ENCODE data around the gene CAB39L.

The CAB39L gene

GRCh38 chr13:49443704-49444523, at the start of gene CAB39L, which contains the start of gene SETDB2:
TSS of gene CAB39L (minus strand) at chr13:49444064. CDS start at chr13:49382910, 61,154 bp downstream.
TSS of gene SETDB2 (plus strand) at chr13:49444274. CDS start at chr13:49451894, 7,620 bp downstream.
- no peaks in the 10 kb centered on the region for H3K9me3 Mint-ChIP-seq
- DNase-seq = peak; percentile 99
- peak within 1 kb of the TSS; percentile 87 to 95 for H3K4me3 Mint-ChIP-seq
- ATAC-seq = peak; percentile 96
- H3K27ac Mint-ChIP-seq = peak within 1 kb of the TSS; percentile 98 to 99
- peaks cover 50% of the 10 kb centered on the region for H3K4me1 Mint-ChIP-seq
- no peaks in the 10 kb centered on the region for H3K27me3 Mint-ChIP-seq

GRCh38 chr13:49488563-49488962, 44.7 kb upstream of the CAB39L start:
- H3K4me3 Mint-ChIP-seq = no peak overlapping the region
- no peaks in the 10 kb centered on the region for H3K4me1 Mint-ChIP-seq
- no peaks in the 10 kb centered on the region for H3K9me3 Mint-ChIP-seq
- H3K27ac Mint-ChIP-seq = no peak overlapping the region
- no peak for DNase-seq
- H3K27me3 Mint-ChIP-seq = no peaks in the 10 kb centered on the region
- ATAC-seq = no peak

- no peak for ATAC-seq
- Mint-ChIP-seq H3K4me1 (no peaks in the 10 kb centered on the region), H3K27ac (no peak overlapping the region), H3K4me3 (no peak overlapping the region), H3K27me3 (no peaks in the 10 kb centered on the region), H3K9me3 (no peaks in the 10 kb centered on the region)
- no peak for DNase-seq
These were observed 37.9 kb upstream of the CAB39L start for GRCh38 chr13:49481788-49482187.

GRCh38 chr13:49476529-49476928, 32.7 kb upstream of the CAB39L start:
- no peak overlapping the region for H3K4me3 Mint-ChIP-seq
- DNase-seq (no peak), ATAC-seq (no peak)
- no peaks in the 10 kb centered on the region for H3K27me3 Mint-ChIP-seq
- H3K4me1 Mint-ChIP-seq = no peaks in the 10 kb centered on the region
- no peak overlapping the region for H3K27ac Mint-ChIP-seq
- no peaks in the 10 kb centered on the region for H3K9me3 Mint-ChIP-seq

- no peak for DNase-seq
- no peak overlapping the region for H3K27ac Mint-ChIP-seq
- H3K4me1 Mint-ChIP-seq = no peaks in the 10 kb centered on the region
- no peak for ATAC-seq
- H3K4me3 Mint-ChIP-seq = no peak overlapping the region
- no peaks in the 10 kb centered on the region for H3K27me3 Mint-ChIP-seq
- no peaks in the 10 kb centered on the region for H3K9me3 Mint-ChIP-seq
These were observed 28.3 kb upstream of the CAB39L start for GRCh38 chr13:49472186-49472585.

GRCh38 chr13:49466292-49466838, 22.5 kb upstream of the CAB39L start:
- DNase-seq = no peak
- H3K27ac Mint-ChIP-seq = no peak overlapping the region
- no peaks in the 10 kb centered on the region for H3K27me3 Mint-ChIP-seq
- H3K9me3 Mint-ChIP-seq = peaks cover 0 to 5% of the 10 kb centered on the region in 2 donors
- no peak for ATAC-seq
- H3K4me1 Mint-ChIP-seq = no peaks in the 10 kb centered on the region
- H3K4me3 Mint-ChIP-seq = no peak overlapping the region

GRCh38 chr13:49464621-49465325, 20.9 kb upstream of the CAB39L start:
- DNase-seq (no peak), ATAC-seq (no peak)
- Mint-ChIP-seq H3K4me1 (no peaks in the 10 kb centered on the region), H3K27me3 (no peaks in the 10 kb centered on the region), H3K9me3 (peaks cover 0 to 5% of the 10 kb centered on the region in 2 donors), H3K4me3 (no peak overlapping the region), H3K27ac (no peak overlapping the region)

GRCh38 chr13:49464085-49464484, 20.2 kb upstream of the CAB39L start:
- Mint-ChIP-seq H3K4me1 (no peaks in the 10 kb centered on the region), H3K27ac (no peak overlapping the region), H3K27me3 (no peaks in the 10 kb centered on the region), H3K9me3 (peaks cover 0 to 5% of the 10 kb centered on the region in 2 donors), H3K4me3 (no peak overlapping the region)
- no peak for ATAC-seq
- no peak for DNase-seq

GRCh38 chr13:49459580-49459979, 15.7 kb upstream of the CAB39L start:
- peaks cover 0 to 5% of the 10 kb centered on the region in 2 donors for H3K9me3 Mint-ChIP-seq
- DNase-seq (no peak), ATAC-seq (no peak)
- H3K27me3 Mint-ChIP-seq = no peaks in the 10 kb centered on the region
- no peak overlapping the region for H3K27ac Mint-ChIP-seq
- peaks cover 8% of the 10 kb centered on the region for H3K4me1 Mint-ChIP-seq
- no peak overlapping the region for H3K4me3 Mint-ChIP-seq

GRCh38 chr13:49457221-49457620, 13.4 kb upstream of the CAB39L start:
- DNase-seq (no peak), ATAC-seq (no peak)
- no peaks in the 10 kb centered on the region for H3K27me3 Mint-ChIP-seq
- H3K27ac Mint-ChIP-seq = no peak overlapping the region
- no peaks in the 10 kb centered on the region for H3K9me3 Mint-ChIP-seq
- H3K4me1 Mint-ChIP-seq = peaks cover 21% of the 10 kb centered on the region
- H3K4me3 Mint-ChIP-seq = no peak overlapping the region

GRCh38 chr13:49456156-49456555, 12.3 kb upstream of the CAB39L start:
- ATAC-seq = no peak
- Mint-ChIP-seq H3K27ac (no peak overlapping the region), H3K4me3 (no peak overlapping the region), H3K9me3 (no peaks in the 10 kb centered on the region), H3K4me1 (peaks cover 21% of the 10 kb centered on the region), H3K27me3 (no peaks in the 10 kb centered on the region)
- DNase-seq = no peak

GRCh38 chr13:49455007-49455398, 11.1 kb upstream of the CAB39L start:
- H3K4me3 Mint-ChIP-seq = no peak overlapping the region
- DNase-seq (no peak), ATAC-seq (no peak)
- no peaks in the 10 kb centered on the region for H3K9me3 Mint-ChIP-seq
- H3K27ac Mint-ChIP-seq = no peak overlapping the region
- no peaks in the 10 kb centered on the region for H3K27me3 Mint-ChIP-seq
- peaks cover 26% of the 10 kb centered on the region for H3K4me1 Mint-ChIP-seq

- Mint-ChIP-seq H3K27me3 (no peaks in the 10 kb centered on the region), H3K9me3 (no peaks in the 10 kb centered on the region), H3K4me3 (peak overlapping the region; percentile 2 to 8), H3K4me1 (peaks cover 31% of the 10 kb centered on the region), H3K27ac (no peak overlapping the region)
- no peak for DNase-seq
- ATAC-seq = peak; percentile 97
These were observed 10.6 kb upstream of the CAB39L start for GRCh38 chr13:49454388-49455006.

- H3K4me1 Mint-ChIP-seq = peaks cover 39% of the 10 kb centered on the region
- H3K9me3 Mint-ChIP-seq = no peaks in the 10 kb centered on the region
- no peak for ATAC-seq
- no peaks in the 10 kb centered on the region for H3K27me3 Mint-ChIP-seq
- no peak overlapping the region for H3K4me3 Mint-ChIP-seq
- H3K27ac Mint-ChIP-seq = no peak overlapping the region
- DNase-seq = no peak
These were observed 9.6 kb upstream of the CAB39L start for GRCh38 chr13:49453465-49453864.

- no peak for DNase-seq
- no peak for ATAC-seq
- Mint-ChIP-seq H3K4me1 (peaks cover 40% of the 10 kb centered on the region), H3K27ac (peak overlapping the region in 1 of 2 donors; percentile 88), H3K4me3 (no peak overlapping the region), H3K27me3 (no peaks in the 10 kb centered on the region), H3K9me3 (no peaks in the 10 kb centered on the region)
These were observed 9.0 kb upstream of the CAB39L start for GRCh38 chr13:49452725-49453457.
